HG02870 (cell line): ENCODE results near the gene PFKFB4.

Experiments
- ATAC-seq: cut with Tn5 transposase; IDR thresholded peaks from one replicate; pipeline ENCODE4 v1.9.1; 2021; ENCODE audit warnings: mild to moderate bottlenecking, moderate library complexity; ENCODE audit not compliant: unreplicated experiment

PFKFB4 gene

GRCh38 chr3:48468329-48468731 is 88.3 kb downstream of the PFKFB4 start:
- ATAC-seq = no peak
